HEK293 (cell line): ENCODE measurements around the gene ATP6V1B1.

Experiments
- ZNF10 ChIP-seq: fragments of 450-650 bp; formaldehyde crosslinking; IDR thresholded peaks from 2 replicates; pipeline ENCODE4 v1.5.1; 2017; ENCODE audit warnings: missing biosample characterization, missing genetic modification characterization
- ZNF521 ChIP-seq: fragments of 450-650 bp; formaldehyde crosslinking; IDR thresholded peaks from 2 replicates; pipeline ENCODE4 v1.5.1; 2017; ENCODE audit warnings: missing biosample characterization, mild to moderate bottlenecking, missing genetic modification characterization
- ZNF621 ChIP-seq: fragments of 450-650 bp; formaldehyde crosslinking; IDR thresholded peaks from 2 replicates; pipeline ENCODE4 v1.5.1; 2017; ENCODE audit warnings: missing biosample characterization, missing genetic modification characterization
- ZNF623 ChIP-seq: fragments of 450-650 bp; formaldehyde crosslinking; IDR thresholded peaks from 2 replicates; pipeline ENCODE4 v1.5.1; 2016; ENCODE audit warnings: missing biosample characterization, missing genetic modification characterization
- TF ChIP-seq, protein P1 (sequence below): fragments of 450-650 bp; formaldehyde crosslinking; IDR thresholded peaks from 2 replicates; pipeline ENCODE4 v1.5.1; 2016; ENCODE audit warnings: missing biosample characterization, missing genetic modification characterization
- TF ChIP-seq, protein P2 (sequence below): fragments of 450-650 bp; formaldehyde crosslinking; IDR thresholded peaks from 2 replicates; pipeline ENCODE4 v1.5.1; 2017; ENCODE audit warnings: missing biosample characterization, mild to moderate bottlenecking, missing genetic modification characterization, moderate library complexity

DNA sequence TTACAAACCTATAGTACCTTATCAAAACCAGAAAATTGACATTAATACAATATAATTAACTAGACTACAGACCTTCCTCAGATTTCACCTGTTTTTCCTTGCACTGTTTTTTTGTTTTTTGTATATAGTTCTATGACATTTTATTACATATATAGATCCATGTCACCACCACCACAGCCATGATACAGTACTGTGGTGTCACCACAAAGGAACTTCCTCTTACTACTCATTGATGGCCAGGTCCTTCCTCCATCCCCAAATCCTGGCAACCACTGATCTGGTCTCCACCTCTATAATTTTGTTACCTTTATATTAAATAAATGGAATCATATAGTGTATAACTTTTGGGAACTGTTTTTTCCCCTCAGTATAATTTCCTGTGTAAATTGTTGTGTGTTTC lies 19.4 kb upstream of the ATP6V1B1 start:
- TF ChIP-seq, protein P1, sequence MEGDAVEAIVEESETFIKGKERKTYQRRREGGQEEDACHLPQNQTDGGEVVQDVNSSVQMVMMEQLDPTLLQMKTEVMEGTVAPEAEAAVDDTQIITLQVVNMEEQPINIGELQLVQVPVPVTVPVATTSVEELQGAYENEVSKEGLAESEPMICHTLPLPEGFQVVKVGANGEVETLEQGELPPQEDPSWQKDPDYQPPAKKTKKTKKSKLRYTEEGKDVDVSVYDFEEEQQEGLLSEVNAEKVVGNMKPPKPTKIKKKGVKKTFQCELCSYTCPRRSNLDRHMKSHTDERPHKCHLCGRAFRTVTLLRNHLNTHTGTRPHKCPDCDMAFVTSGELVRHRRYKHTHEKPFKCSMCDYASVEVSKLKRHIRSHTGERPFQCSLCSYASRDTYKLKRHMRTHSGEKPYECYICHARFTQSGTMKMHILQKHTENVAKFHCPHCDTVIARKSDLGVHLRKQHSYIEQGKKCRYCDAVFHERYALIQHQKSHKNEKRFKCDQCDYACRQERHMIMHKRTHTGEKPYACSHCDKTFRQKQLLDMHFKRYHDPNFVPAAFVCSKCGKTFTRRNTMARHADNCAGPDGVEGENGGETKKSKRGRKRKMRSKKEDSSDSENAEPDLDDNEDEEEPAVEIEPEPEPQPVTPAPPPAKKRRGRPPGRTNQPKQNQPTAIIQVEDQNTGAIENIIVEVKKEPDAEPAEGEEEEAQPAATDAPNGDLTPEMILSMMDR (tag by site-specific recombination): no peak
- TF ChIP-seq ZNF521 (tag by site-specific recombination) (no peak), ZNF10 (tag by site-specific recombination) (no peak), ZNF621 (no peak), ZNF623 (tag by site-specific recombination) (no peak)
- TF ChIP-seq, protein P2, sequence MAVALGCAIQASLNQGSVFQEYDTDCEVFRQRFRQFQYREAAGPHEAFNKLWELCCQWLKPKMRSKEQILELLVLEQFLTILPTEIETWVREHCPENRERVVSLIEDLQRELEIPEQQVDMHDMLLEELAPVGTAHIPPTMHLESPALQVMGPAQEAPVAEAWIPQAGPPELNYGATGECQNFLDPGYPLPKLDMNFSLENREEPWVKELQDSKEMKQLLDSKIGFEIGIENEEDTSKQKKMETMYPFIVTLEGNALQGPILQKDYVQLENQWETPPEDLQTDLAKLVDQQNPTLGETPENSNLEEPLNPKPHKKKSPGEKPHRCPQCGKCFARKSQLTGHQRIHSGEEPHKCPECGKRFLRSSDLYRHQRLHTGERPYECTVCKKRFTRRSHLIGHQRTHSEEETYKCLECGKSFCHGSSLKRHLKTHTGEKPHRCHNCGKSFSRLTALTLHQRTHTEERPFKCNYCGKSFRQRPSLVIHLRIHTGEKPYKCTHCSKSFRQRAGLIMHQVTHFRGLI (tag by site-specific recombination): no peak
